Measurements from ENCODE around the gene BAIAP2L2.
"Not testable (repeated sequence)": the region's sequence is repeated elsewhere in the genome, so short reads cannot be mapped to it uniquely, and the experiment has no call there.

The BAIAP2L2 gene

GRCh38 chr22:38066381-38067027, 44.0 kb downstream of the BAIAP2L2 start:
- DNase-seq = no peak

DNA sequence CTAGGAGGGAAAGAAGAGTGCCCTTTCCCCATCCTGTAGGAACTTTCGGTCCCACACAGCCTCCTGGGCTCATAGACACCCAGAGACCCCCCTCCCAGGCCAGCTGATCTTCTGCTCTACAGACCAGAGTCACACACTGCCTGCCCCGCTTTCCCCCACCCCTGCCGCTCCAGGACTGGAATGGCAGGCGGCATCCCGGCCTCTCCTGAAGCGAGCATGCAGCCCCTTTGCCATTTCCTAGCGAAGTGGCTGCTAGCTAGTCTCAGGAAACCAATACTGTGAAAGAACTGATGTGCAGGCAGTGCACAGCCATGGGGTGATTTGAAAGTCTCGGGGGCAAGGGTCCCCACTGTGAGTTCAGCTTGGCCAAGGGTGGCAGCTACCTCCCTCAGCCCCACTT, 44.9 kb downstream of the BAIAP2L2 start:
- no peak for DNase-seq

DNA sequence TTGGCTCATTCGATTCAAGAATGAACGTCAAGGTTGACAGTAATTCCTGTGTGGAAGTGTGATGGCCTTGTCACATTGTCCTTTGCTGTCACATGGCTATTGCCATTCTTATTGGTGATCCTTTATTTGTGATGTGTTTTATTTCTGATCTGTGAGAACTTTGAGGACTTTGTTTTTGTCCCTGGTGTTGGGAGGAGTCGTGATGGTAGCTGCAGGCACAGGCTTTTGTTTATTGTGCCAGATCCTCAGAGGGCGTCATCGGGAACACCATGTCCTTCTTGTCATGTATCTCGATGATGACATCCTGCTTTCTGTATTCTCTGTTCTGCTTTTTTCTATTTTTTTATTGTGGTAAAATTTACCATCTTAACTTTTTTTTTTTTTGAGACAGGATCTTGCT, 47.7 kb downstream of the BAIAP2L2 start:
- DNase-seq = no peak

DNA sequence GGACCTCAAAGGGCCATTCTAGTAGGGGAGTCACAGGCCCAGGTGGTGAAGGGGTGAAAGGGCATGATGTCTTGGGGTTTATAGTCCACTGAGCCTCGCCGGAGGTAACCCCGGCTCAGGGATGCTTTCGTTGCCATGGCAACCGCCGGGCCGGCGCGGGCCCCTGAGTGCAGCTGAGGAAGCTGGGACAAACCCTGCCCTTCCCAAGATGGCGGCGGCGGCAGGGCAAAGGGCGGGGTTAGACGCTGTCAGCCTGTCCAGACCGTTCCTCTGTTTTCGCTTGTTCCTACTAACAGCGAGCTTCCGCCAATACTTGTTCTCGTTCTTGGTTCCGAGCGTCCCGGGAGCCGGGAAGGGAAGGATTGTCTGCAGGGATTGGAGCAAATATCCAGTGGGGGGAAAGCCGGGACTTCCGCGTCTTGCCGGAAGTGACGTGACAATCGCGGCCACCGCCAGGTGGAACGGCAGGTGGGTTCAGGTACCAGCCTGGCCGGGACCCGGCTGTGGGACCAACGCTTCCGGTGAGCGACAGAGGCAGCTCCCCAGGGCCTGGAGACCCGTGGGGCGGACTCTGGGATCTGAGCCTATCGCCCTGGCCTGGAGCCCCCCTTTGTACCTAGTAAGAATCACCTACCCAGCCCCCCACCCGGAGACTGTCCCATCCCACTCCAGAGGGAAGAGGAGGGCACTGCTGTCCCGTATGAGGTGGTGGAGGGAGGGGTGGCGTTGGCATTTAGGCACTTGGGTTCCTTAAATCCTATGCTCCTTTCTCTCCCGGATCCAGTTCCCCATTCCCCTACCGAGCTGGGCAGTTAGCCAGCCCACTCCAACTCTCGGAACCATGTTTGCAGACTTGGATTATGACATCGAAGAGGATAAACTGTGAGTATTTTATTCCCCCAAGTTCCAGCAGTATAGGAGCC, 53.3 kb downstream of the BAIAP2L2 start, which contains the start of gene PICK1:
TSS of gene PICK1 (plus strand) at position 436 of the 923 bp plus-strand sequence. CDS start at position 842, 406 bp downstream.
- DNase-seq = peak; percentile 81

GRCh38 chr22:38051900-38052862, 58.3 kb downstream of the BAIAP2L2 start:
- DNase-seq = peak; percentile 78

DNA sequence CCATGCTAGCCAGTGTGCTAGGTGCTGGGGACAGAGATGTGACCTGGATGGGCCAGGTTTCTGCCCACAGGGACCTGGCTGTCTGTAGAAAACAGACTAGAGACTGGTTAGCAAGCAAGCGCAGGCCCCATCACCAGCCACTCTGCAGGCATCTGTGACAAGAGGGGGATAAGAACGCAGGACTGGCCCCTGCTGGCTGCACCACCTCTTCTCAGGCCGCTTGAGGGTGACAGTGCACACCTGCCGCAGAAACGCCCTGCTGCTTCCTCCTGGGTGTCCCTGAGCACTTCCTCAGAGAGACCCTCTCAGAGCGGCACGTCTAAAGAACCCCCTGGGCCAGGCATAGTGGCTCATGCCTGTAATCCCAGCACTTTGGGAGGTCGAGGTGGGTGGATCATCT, 59.2 kb downstream of the BAIAP2L2 start:
- DNase-seq = no peak

DNA sequence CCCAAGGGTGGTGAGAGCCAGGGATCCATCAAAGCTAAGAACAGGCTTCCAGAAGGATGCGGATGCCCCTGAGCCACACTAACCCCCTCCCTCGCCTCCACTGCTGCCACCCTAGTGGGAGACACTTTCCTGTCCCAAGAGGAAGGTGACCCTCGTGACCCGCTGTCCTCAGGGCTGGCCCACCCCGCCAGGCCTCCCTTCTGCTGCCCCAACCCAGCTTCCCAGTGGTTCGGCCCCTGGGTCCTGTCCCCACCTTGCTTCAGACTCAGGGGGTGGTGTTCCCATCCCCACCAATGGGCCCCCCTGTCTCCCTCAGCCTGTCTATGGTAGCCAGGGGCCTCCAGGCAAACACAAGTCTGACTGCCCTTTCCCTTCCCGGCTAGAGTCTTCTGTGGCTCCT, 59.8 kb downstream of the BAIAP2L2 start:
- DNase-seq = no peak

DNA sequence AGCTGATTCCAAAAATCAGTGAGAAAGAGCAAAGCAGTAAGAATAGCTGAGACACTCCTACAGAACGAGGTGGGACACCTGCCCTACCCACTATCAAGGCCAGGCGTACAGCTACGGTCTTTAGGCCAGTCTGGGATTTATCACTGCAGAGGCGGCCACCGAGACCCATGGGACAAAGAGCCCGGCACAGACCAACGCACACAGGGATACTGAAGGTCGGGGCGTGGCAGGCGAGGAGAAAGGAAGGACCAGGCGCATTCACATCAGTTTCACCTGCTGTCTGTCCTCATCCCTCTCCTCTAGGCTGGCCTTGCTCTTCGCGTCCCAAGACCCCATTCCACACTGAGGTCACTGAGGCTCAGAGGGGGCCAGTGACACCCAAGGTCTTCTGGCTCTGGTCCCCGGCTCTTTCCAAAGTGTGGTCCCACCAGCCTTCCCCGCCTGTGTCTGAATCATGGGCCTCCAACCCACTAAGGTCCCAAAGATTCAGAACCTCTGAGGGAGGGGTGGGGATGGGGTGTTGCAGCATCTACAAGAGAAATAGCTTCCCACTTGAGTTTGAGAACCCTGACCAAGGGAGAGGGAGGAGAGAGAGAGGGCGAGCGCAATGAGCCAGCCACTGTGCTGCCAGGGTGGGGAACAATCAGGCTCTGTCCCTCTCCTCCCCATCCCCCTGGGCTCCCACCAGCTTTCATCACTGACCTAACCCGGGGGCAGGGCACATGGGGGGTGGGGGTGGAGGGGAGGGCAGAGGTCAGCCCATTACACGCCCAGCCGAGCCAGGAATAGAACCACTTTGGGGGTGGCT, 60.5 kb downstream of the BAIAP2L2 start:
- DNase-seq = no peak

DNA sequence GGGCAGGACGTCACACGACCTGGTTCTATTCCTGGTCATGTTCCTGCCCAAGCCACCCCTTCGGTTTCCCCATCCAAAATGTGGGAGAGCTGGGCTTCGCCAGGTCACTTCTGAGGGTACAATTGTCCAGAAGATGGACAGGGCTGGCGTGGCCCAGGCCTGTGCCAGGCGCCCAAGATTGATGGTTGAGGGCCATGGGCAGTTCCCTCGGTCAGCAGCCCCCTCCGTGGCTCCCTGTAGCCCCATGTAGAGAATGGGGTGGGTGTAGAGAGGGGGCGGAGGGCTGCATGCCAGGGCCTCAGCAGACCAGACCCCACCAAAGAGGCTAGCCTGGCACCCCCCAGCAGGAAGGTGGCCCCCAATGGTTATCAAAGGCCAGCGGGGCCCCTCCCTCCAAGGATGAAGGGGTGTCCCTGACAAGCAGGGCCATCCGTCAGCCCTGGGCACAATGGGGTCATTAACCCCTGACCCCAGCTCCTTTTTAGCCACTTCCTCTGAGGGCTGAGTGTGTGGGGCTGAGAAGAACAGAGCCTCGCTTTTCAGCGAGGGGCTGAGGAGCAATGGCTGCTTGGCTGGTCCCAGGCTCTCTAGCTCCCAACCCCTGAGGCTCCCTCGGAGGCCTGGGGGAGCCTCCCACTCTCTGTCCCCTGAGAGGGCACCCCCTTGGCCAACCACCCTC, 64.3 kb downstream of the BAIAP2L2 start:
- DNase-seq = no peak

DNA sequence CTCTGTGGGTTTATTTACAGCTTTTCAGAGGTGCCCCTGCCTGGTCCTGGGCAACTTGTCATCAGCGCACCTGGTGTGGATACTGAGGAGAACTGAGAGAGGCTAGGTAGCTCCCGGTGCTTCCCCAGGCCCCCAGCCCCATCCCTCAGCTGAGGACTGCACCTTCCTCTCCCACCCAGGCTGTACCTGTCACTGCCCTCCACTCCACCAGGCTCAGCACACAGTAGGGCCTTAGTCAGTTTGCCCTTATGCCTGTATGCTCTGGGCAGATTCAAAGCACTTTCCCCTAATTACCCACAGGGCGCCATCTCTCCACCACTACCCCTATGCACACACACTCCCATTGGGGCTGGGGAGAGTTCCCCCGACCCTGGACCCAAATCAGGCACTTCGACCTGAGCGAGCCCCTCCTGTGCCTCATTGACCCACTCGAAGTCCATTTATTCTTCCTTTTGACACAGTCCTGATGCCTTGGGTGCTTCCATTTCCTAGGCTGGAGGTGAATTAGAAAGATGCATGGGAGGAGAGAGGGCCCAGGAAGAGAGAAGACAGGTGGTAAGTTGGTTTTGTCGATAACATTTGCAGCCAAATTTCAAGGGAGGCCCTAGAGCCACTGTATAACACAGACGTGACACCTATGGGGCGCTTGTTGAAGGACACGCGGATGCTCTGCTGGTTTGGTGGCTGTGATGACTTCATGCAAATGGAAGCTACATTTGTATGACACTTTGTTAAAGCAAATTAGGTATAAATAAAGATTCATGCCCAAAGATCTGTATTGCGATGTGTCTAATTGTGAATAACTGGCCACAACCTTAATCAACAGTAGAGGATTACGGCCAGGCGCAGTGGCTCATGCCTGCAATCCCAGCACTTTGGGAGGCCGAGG, 67.1 kb downstream of the BAIAP2L2 start:
- DNase-seq = no peak

- no peak for DNase-seq
Observed at GRCh38 chr22:38042488-38042790, 68.0 kb downstream of the BAIAP2L2 start.

DNA sequence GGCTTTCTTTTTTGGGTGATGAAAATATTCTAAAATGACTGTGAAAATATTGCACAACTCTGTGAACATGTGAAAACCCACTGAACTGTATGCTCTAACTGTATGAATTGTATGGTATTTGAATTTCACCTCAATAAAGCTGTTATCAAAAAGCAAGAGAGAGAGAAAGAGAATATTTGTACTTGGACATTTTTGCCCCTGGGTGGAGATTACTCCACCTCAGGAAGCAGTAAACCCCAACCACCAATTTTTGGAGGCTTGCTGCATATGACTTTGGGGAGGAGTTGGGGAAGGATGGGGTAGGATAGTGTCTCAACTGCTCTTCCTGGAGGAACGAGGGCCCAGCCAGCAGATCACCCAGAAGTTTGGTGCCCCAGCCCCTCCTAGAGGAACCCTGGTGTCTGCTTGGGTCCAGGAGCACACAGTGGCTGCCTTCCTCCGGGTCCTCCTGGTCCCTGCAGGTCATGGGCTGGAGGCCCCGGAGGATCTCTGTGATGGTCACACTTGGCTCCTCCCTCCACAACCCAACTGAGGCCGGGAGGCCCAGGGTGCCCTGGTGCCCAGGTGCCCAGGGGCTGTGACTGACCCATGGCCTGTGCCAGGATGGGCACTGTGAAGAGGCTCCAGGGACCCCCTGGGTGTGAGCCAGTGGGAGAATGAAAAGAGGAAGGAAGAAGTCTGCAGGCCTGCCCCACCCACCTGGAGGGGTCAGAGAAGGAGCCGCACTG, 68.6 kb downstream of the BAIAP2L2 start:
- DNase-seq = no peak

GRCh38 chr22:38040953-38041759, 69.3 kb downstream of the BAIAP2L2 start:
- no peak for DNase-seq

GRCh38 chr22:38038890-38039812, 71.3 kb downstream of the BAIAP2L2 start:
- no peak for DNase-seq

DNA sequence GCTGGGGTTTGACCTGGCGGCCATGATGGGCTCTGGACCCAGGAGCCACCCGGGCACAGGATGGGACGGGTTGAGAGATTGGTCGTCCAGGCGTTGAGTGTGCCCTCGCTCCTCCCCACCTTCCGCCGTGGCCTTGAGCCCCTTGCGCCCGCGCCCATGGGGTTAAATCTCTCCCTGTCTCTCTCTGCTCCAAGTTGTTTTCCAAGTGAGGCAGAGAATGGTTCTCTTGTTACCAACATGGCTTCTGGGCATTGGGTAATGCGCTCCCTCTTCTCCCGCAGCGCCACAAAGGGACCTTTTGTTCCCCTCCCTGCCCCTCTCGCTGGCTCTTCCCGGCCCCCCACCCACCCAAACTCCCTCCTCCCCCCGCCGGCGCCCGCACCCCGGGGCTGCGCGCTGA, 72.1 kb downstream of the BAIAP2L2 start:
- DNase-seq = no peak

DNA sequence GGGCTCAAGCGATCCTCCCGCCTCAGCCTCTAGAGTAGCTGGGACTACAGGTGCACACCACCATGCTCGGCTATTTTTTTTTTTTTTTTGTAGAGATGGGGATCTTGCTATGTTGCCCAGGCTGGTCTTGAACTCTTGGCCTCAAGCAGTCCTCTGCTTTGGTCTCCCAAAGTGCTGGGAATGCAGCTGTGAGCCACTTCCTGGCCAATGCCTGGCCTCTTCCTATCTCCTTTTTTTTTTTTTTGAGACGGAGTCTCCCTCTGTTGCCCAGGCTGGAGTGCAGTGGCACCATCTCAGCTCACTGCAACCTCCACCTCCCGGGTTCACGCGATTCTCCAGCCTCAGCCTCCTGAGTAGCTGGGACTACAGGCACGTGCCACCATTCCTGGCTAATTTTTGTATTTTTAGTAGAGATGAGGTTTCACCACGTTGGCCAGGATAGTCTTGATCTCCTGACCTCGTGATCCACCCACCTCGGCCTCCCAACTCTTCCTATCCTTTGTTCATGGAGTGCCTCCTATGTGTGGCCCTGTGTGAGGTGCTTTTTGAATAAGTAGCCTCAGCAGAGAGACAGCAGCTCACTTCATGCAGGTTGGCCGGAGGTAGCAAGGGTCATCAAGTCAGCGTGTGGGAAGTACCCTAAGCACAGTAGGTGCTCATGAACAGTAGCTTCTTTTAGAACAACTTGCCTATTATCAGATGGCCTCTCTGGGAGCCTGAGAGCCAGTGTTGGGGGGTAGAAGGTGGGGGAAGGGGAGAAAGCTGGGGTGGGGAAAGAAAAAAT, 72.9 kb downstream of the BAIAP2L2 start:
- not testable (repeated sequence) for DNase-seq
